H9 (cell line): ENCODE results near the gene C17orf113. TPM values are rescaled to one million over a fixed set of nuclear protein-coding genes. Genes with fewer than 3 reads are reported as not detected.

Experiments
- DNase-seq: peaks from one replicate; pipeline ENCODE4 v3.0.0-alpha.2; 2017
- H2AFZ ChIP-seq: one replicate; pipeline ENCODE4 v1.6.1; 2013; ENCODE audit warnings: mild to moderate bottlenecking, low read length, control low read depth, moderate library complexity
- H2AK5ac ChIP-seq: 2 replicates; pipeline ENCODE4 v1.6.1; 2013; ENCODE audit warnings: low read length, control low read depth, mixed read lengths; ENCODE audit not compliant: insufficient read length
- H2BK120ac ChIP-seq: one replicate; pipeline ENCODE4 v1.6.1; 2013; ENCODE audit warnings: low read depth, mild to moderate bottlenecking, low read length, control low read depth, inconsistent platforms; ENCODE audit not compliant: poor library complexity, severe bottlenecking
- H2BK12ac ChIP-seq: 2 replicates; pipeline ENCODE4 v1.6.1; 2013; ENCODE audit warnings: low read length, control low read depth, mixed read lengths, low read depth; ENCODE audit not compliant: insufficient read length
- H2BK15ac ChIP-seq: 2 replicates; pipeline ENCODE4 v1.6.1; 2013; ENCODE audit warnings: low read depth, low read length, control low read depth
- H2BK20ac ChIP-seq: one replicate; pipeline ENCODE4 v1.6.1; 2013; ENCODE audit warnings: low read depth, mild to moderate bottlenecking, low read length, control low read depth, inconsistent platforms; ENCODE audit not compliant: poor library complexity, severe bottlenecking
- H2BK5ac ChIP-seq: 2 replicates; pipeline ENCODE4 v1.6.1; 2013; ENCODE audit warnings: low read length, control low read depth, mixed read lengths; ENCODE audit not compliant: insufficient read length
- H3K14ac ChIP-seq: 2 replicates; pipeline ENCODE4 v1.6.1; 2013; ENCODE audit warnings: low read length, control low read depth; ENCODE audit not compliant: insufficient read depth
- H3K18ac ChIP-seq: 2 replicates; pipeline ENCODE4 v1.6.1; 2013; ENCODE audit warnings: low read depth, mild to moderate bottlenecking, mixed read lengths, low read length, control low read depth; ENCODE audit not compliant: insufficient read length
- H3K23ac ChIP-seq: 2 replicates; pipeline ENCODE4 v1.6.1; 2013; ENCODE audit warnings: low read length, control low read depth, mixed read lengths, low read depth; ENCODE audit not compliant: insufficient read length
- H3K23me2 ChIP-seq: 2 replicates; pipeline ENCODE4 v1.6.1; 2013; ENCODE audit warnings: low read depth, mild to moderate bottlenecking, mixed read lengths, low read length, control low read depth; ENCODE audit not compliant: insufficient read length, poor library complexity, severe bottlenecking
- H3K27ac ChIP-seq: 2 replicates; pipeline ENCODE4 v1.5.1; 2013; ENCODE audit warnings: low read length, control low read depth, mixed read lengths, low read depth; ENCODE audit not compliant: insufficient read length
- H3K27me3 ChIP-seq: 2 replicates; pipeline ENCODE4 v1.6.1; 2013; ENCODE audit warnings: low read length, control low read depth, inconsistent platforms; ENCODE audit not compliant: insufficient read depth
- H3K4ac ChIP-seq: 2 replicates; pipeline ENCODE4 v1.6.1; 2013; ENCODE audit warnings: low read depth, mild to moderate bottlenecking, control low read depth, inconsistent platforms, low read length, moderate library complexity
- H3K4me1 ChIP-seq: 2 replicates; pipeline ENCODE4 v1.6.1; 2013; ENCODE audit warnings: low read length, control low read depth, inconsistent platforms; ENCODE audit not compliant: insufficient read depth
- H3K4me2 ChIP-seq: 2 replicates; pipeline ENCODE4 v1.6.1; 2013; ENCODE audit warnings: low read length, control low read depth, mixed read lengths; ENCODE audit not compliant: insufficient read length, insufficient read depth
- H3K56ac ChIP-seq: 2 replicates; pipeline ENCODE4 v1.6.1; 2013; ENCODE audit warnings: low read depth, mild to moderate bottlenecking, mixed read lengths, low read length, control low read depth; ENCODE audit not compliant: insufficient read length
- H3K79me1 ChIP-seq: 2 replicates; pipeline ENCODE4 v1.6.1; 2013; ENCODE audit warnings: low read depth, mild to moderate bottlenecking, moderate library complexity, low read length, control low read depth, inconsistent platforms; ENCODE audit not compliant: insufficient read depth, poor library complexity, severe bottlenecking
- H3K79me2 ChIP-seq: 2 replicates; pipeline ENCODE4 v1.6.1; 2013; ENCODE audit warnings: low read length, control low read depth, inconsistent platforms; ENCODE audit not compliant: insufficient read depth
- H3K9ac ChIP-seq: 2 replicates; pipeline ENCODE4 v1.6.1; 2013; ENCODE audit warnings: low read length, control low read depth, mixed read lengths; ENCODE audit not compliant: insufficient read length; ENCODE audit errors: extremely low read depth
- H3K9me3 ChIP-seq: one replicate; pipeline ENCODE4 v1.6.1; 2013; ENCODE audit warnings: low read depth, low read length, inconsistent platforms; ENCODE audit not compliant: control insufficient read depth
- H3T11ph ChIP-seq: one replicate; pipeline ENCODE4 v1.6.1; 2013; ENCODE audit warnings: mild to moderate bottlenecking, low read length, control low read depth, inconsistent platforms
- H4K20me1 ChIP-seq: one replicate; pipeline ENCODE4 v1.6.1; 2013; ENCODE audit not compliant: control insufficient read depth, insufficient read length, insufficient read depth
- H4K5ac ChIP-seq: 2 replicates; pipeline ENCODE4 v1.6.1; 2013; ENCODE audit warnings: low read depth, mild to moderate bottlenecking, mixed read lengths, low read length, control low read depth; ENCODE audit not compliant: insufficient read length
- H4K8ac ChIP-seq: replicated peaks from 2 replicates; pipeline ENCODE4 v1.6.1; 2013; ENCODE audit warnings: low read length, control low read depth, mixed read lengths, low read depth; ENCODE audit not compliant: insufficient read length
- H4K91ac ChIP-seq: 2 replicates; pipeline ENCODE4 v1.6.1; 2013; ENCODE audit warnings: low read depth, mild to moderate bottlenecking, moderate library complexity, mixed read lengths, low read length, control low read depth; ENCODE audit not compliant: insufficient read length
- H3K27ac Mint-ChIP-seq, 3 experiments: 2 replicates in 2 of 3; 3 replicates in 1 of 3; pipeline ENCODE4 v1.8.0; 2020 to 2021; ENCODE audit warnings: mixed read lengths in 3 of 3, mild to moderate bottlenecking in 1 of 3, moderate library complexity in 1 of 3
- H3K27me3 Mint-ChIP-seq: 2 replicates; pipeline ENCODE4 v1.8.0; 2021; ENCODE audit warnings: low read depth, mild to moderate bottlenecking, moderate library complexity, mixed read lengths
- H3K36me3 Mint-ChIP-seq, 3 experiments: 2 replicates in 2 of 3; 3 replicates in 1 of 3; pipeline ENCODE4 v1.8.0; 2020 to 2021; ENCODE audit warnings: low read depth in 3 of 3, mixed read lengths in 3 of 3; ENCODE audit not compliant: insufficient read depth in 1 of 3
- H3K4me1 Mint-ChIP-seq, 2 experiments: 2 replicates each; pipeline ENCODE4 v1.8.0; 2020; ENCODE audit warnings: mixed read lengths in 2 of 2
- H3K4me3 Mint-ChIP-seq, 2 experiments: 2 replicates in 1 of 2; 3 replicates in 1 of 2; pipeline ENCODE4 v1.8.0; 2020 to 2021; ENCODE audit warnings: mild to moderate bottlenecking in 2 of 2, mixed read lengths in 2 of 2, moderate library complexity in 1 of 2
- H3K9me3 Mint-ChIP-seq, 2 experiments: 2 replicates in 1 of 2; 3 replicates in 1 of 2; pipeline ENCODE4 v1.8.0; 2020; ENCODE audit warnings: mild to moderate bottlenecking in 2 of 2, mixed read lengths in 2 of 2, moderate library complexity in 1 of 2
- CTCF ChIP-seq: fragments of 200-600 bp; sonication (generic); conservative IDR thresholded peaks from 3 replicates; pipeline ENCODE4 v1.8.0; 2021; ENCODE audit warnings: antibody characterized with exemption, mild to moderate bottlenecking
- WGBS: extraction: QIAGEN DNeasy Blood & Tissue Kit; methylation state at CpG from one replicate; pipeline ENCODE4 v1.1.7; 2013; ENCODE audit warnings: missing lambda C conversion rate, low lambda C conversion rate, mixed read lengths; ENCODE audit not compliant: insufficient read length; ENCODE audit errors: extremely low coverage; 5-methylcytosine and 5-hydroxymethylcytosine counted together
- total RNA-seq: library from RNA; stranded (reverse); gene quantifications from 2 replicates; pipeline ENCODE4 v1.2.1, GENCODE V29; 2021

Gene C17orf113
- total RNA-seq, 1 experiment from 2014 or later: 1.0 TPM

- H2BK5ac ChIP-seq: no peak overlapping the region
- H3K23me2 ChIP-seq: no peaks in the 10 kb centered on the region
- DNase-seq: no peak
- H3K9me3 ChIP-seq: no peaks in the 10 kb centered on the region
- no peak for TF ChIP-seq CTCF
- no peak overlapping the region for H2AK5ac ChIP-seq
- H2BK15ac ChIP-seq: no peak overlapping the region
- no peak overlapping the region for H3K4me2 ChIP-seq
- H3K18ac ChIP-seq: no peak overlapping the region
- H3K27me3 ChIP-seq: no peaks in the 10 kb centered on the region
- Mint-ChIP-seq H3K4me1 (peaks cover 5 to 23% of the 10 kb centered on the region in 2 experiments), H3K4me3 (no peak overlapping the region), H3K27ac (no peak overlapping the region), H3K27me3 (peaks cover 6% of the 10 kb centered on the region), H3K36me3 (no peaks in the 10 kb centered on the region), H3K9me3 (no peaks in the 10 kb centered on the region)
- H2BK120ac ChIP-seq: no peak overlapping the region
- no peak overlapping the region for H4K91ac ChIP-seq
- H3K4me1 ChIP-seq: no peaks in the 10 kb centered on the region
- H3K14ac ChIP-seq: no peak overlapping the region; the same call in 1 of the 2 replicates
- no CpG with 5 or more reads among the region's 8 CpGs for WGBS
- no peak overlapping the region for H3K56ac ChIP-seq
- H4K20me1 ChIP-seq: no peaks in the 10 kb centered on the region
- no peak overlapping the region for H3K27ac ChIP-seq
- no peak overlapping the region for H2BK12ac ChIP-seq
- H2AFZ ChIP-seq: no peak overlapping the region
- no peak overlapping the region for H4K8ac ChIP-seq
- H3K79me2 ChIP-seq: no peaks in the 10 kb centered on the region
- H3K79me1 ChIP-seq: no peaks in the 10 kb centered on the region
- no peak overlapping the region for H3K4ac ChIP-seq
- H4K5ac ChIP-seq: no peak overlapping the region
- H3T11ph ChIP-seq: no peak overlapping the region
- H2BK20ac ChIP-seq: no peak overlapping the region
- H3K9ac ChIP-seq: no peak overlapping the region
- H3K23ac ChIP-seq: no peak overlapping the region
Observed at GRCh38 chr17:42088736-42089135, 38.3 kb upstream of the C17orf113 start.
